GM23248 (cell line): ENCODE results near the gene ZNF585A.
"Not testable (repeated sequence)": the region's sequence is repeated elsewhere in the genome, so short reads cannot be mapped to it uniquely, and the experiment has no call there.

Experiments
- EZH2 ChIP-seq: fragments of 200-600 bp; sonication (generic); IDR thresholded peaks from 2 replicates; pipeline ENCODE4 v1.6.1; 2018; ENCODE audit warnings: antibody characterized with exemption, mild to moderate bottlenecking; ENCODE audit not compliant: insufficient read depth, poor library complexity, severe bottlenecking
- EZH2phosphoT487 ChIP-seq: fragments of 200-600 bp; sonication (generic); IDR thresholded peaks from 2 replicates; pipeline ENCODE4 v1.6.1; 2018; ENCODE audit warnings: antibody characterized with exemption, moderate library complexity, mild to moderate bottlenecking, low read depth; ENCODE audit not compliant: insufficient read depth

DNA sequence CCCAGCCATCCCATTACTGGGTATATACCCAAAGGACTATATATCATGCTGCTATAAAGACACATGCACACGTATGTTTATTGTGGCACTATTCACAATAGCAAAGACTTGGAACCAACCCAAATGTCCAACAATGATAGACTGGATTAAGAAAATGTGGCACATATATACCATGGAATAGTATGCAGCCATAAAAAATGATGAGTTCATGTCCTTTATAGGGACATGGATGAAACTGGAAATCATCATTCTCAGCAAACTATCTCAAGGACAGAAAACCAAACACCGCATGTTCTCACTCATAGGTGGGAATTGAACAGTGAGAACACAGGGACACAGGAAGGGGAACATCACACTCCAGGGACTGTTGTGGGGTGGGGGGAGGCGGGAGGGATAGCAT, 50.4 kb downstream of the ZNF585A start:
- TF ChIP-seq EZH2, EZH2phosphoT487: not testable (repeated sequence)
